ENCODE data around the gene KIRREL3. TPM values are rescaled to one million over a fixed set of nuclear protein-coding genes. Genes with fewer than 3 reads are reported as not detected.

KIRREL3 gene
- total and polyA plus RNA-seq, 5 donors, result 0.74 to 1.2 (median 1.0) TPM

GRCh38 chr11:126997641-126998040 lies 2.9 kb downstream of the KIRREL3 start:
- intact Hi-C loops (cut with DNase I), result no loop called here
- ATAC-seq (no peak), DNase-seq (no peak)
- H3K27me3 ChIP-seq (ENCODE audit: control insufficient read depth, insufficient read depth), result no peaks in the 10 kb centered on the region
- WGBS, result 32% methylated on average over 4 of the region's 4 CpGs
- no peak overlapping the region for H3K27ac ChIP-seq (ENCODE audit: low read length)
- no peaks in the 10 kb centered on the region for H3K4me1 ChIP-seq (ENCODE audit: control insufficient read depth, insufficient read depth, low read length)
- H3K9me3 ChIP-seq (ENCODE audit: control insufficient read depth, low read length), result no peaks in the 10 kb centered on the region
- H3K4me3 ChIP-seq (ENCODE audit: low read length), result no peak overlapping the region

- DNase-seq (no peak), ATAC-seq (no peak)
- Histone ChIP-seq H3K4me3 (ENCODE audit: low read length) (no peak overlapping the region), H3K4me1 (ENCODE audit: control insufficient read depth, insufficient read depth, low read length) (no peaks in the 10 kb centered on the region), H3K27me3 (ENCODE audit: control insufficient read depth, insufficient read depth) (no peaks in the 10 kb centered on the region), H3K9me3 (ENCODE audit: control insufficient read depth, low read length) (no peaks in the 10 kb centered on the region), H3K27ac (ENCODE audit: low read length) (no peak overlapping the region)
- WGBS, result 40% methylated on average over 5 of the region's 5 CpGs
- intact Hi-C loops (cut with DNase I), result no loop called here
Observed at GRCh38 chr11:126997196-126997595, 3.4 kb downstream of the KIRREL3 start.

GRCh38 chr11:126996036-126996804 lies 4.3 kb downstream of the KIRREL3 start:
- no peak overlapping the region for H3K27ac ChIP-seq (ENCODE audit: low read length)
- H3K4me3 ChIP-seq (ENCODE audit: low read length), result no peak overlapping the region
- ATAC-seq, result peak in 1 of 2 donors; percentile 7
- H3K4me1 ChIP-seq (ENCODE audit: control insufficient read depth, insufficient read depth, low read length), result no peaks in the 10 kb centered on the region
- DNase-seq, result no peak
- WGBS, result 52% methylated on average over 4 of the region's 4 CpGs
- intact Hi-C loops (cut with DNase I), result no loop called here
- H3K27me3 ChIP-seq (ENCODE audit: control insufficient read depth, insufficient read depth), result no peaks in the 10 kb centered on the region
- H3K9me3 ChIP-seq (ENCODE audit: control insufficient read depth, low read length), result no peaks in the 10 kb centered on the region

- no peaks in the 10 kb centered on the region for H3K27me3 ChIP-seq (ENCODE audit: control insufficient read depth, insufficient read depth)
- ATAC-seq (no peak), DNase-seq (no peak)
- H3K27ac ChIP-seq (ENCODE audit: low read length), result no peak overlapping the region
- 85% methylated on average over 2 of the region's 2 CpGs for WGBS
- intact Hi-C loops (cut with DNase I), result loop anchor here (5.0 kb wide), 3 partner anchors 276 to 551 kb away; no protein-coding TSS in a partner anchor
- H3K4me3 ChIP-seq (ENCODE audit: low read length), result no peak overlapping the region
- no peaks in the 10 kb centered on the region for H3K9me3 ChIP-seq (ENCODE audit: control insufficient read depth, low read length)
- peaks cover 3% of the 10 kb centered on the region for H3K4me1 ChIP-seq (ENCODE audit: control insufficient read depth, insufficient read depth, low read length)
Observed at GRCh38 chr11:126993599-126993998, 7.0 kb downstream of the KIRREL3 start.

- Histone ChIP-seq H3K4me1 (ENCODE audit: control insufficient read depth, insufficient read depth, low read length) (peaks cover 3% of the 10 kb centered on the region), H3K4me3 (ENCODE audit: low read length) (no peak overlapping the region), H3K9me3 (ENCODE audit: control insufficient read depth, low read length) (no peaks in the 10 kb centered on the region), H3K27me3 (ENCODE audit: control insufficient read depth, insufficient read depth) (no peaks in the 10 kb centered on the region), H3K27ac (ENCODE audit: low read length) (no peak overlapping the region)
- DNase-seq (no peak), ATAC-seq (no peak)
- WGBS, result 52% methylated on average over 2 of the region's 2 CpGs
- intact Hi-C loops (cut with DNase I), result loop anchor here (5.0 kb wide), 3 partner anchors 275 to 550 kb away; no protein-coding TSS in a partner anchor
Observed at GRCh38 chr11:126992804-126993111, 7.8 kb downstream of the KIRREL3 start.

- DNase-seq, result no peak
- 62% methylated on average over 6 of the region's 6 CpGs for WGBS
- no peak overlapping the region for H3K27ac ChIP-seq (ENCODE audit: low read length)
- peak in 1 of 2 donors; percentile 54 for ATAC-seq
- no peaks in the 10 kb centered on the region for H3K9me3 ChIP-seq (ENCODE audit: control insufficient read depth, low read length)
- peaks cover 3% of the 10 kb centered on the region for H3K4me1 ChIP-seq (ENCODE audit: control insufficient read depth, insufficient read depth, low read length)
- intact Hi-C loops (cut with DNase I), result loop anchor here (5.0 kb wide), 3 partner anchors 275 to 550 kb away; no protein-coding TSS in a partner anchor
- no peak overlapping the region for H3K4me3 ChIP-seq (ENCODE audit: low read length)
- H3K27me3 ChIP-seq (ENCODE audit: control insufficient read depth, insufficient read depth), result no peaks in the 10 kb centered on the region
Observed at GRCh38 chr11:126992065-126992803, 8.3 kb downstream of the KIRREL3 start.

GRCh38 chr11:126991596-126991995 lies 9.0 kb downstream of the KIRREL3 start:
- DNase-seq (no peak), ATAC-seq (peak in 1 of 2 donors; percentile 17)
- 58% methylated on average over 2 of the region's 2 CpGs for WGBS
- H3K4me1 ChIP-seq (ENCODE audit: control insufficient read depth, insufficient read depth, low read length), result peaks cover 3% of the 10 kb centered on the region
- H3K27me3 ChIP-seq (ENCODE audit: control insufficient read depth, insufficient read depth), result no peaks in the 10 kb centered on the region
- no peak overlapping the region for H3K27ac ChIP-seq (ENCODE audit: low read length)
- no peaks in the 10 kb centered on the region for H3K9me3 ChIP-seq (ENCODE audit: control insufficient read depth, low read length)
- intact Hi-C loops (cut with DNase I), result loop anchor here (2.0 to 5.0 kb wide), 4 partner anchors 274 to 549 kb away; no protein-coding TSS in a partner anchor
- no peak overlapping the region for H3K4me3 ChIP-seq (ENCODE audit: low read length)

- Histone ChIP-seq H3K27ac (ENCODE audit: low read length) (no peak overlapping the region), H3K4me3 (ENCODE audit: low read length) (no peak overlapping the region), H3K27me3 (ENCODE audit: control insufficient read depth, insufficient read depth) (no peaks in the 10 kb centered on the region), H3K4me1 (ENCODE audit: control insufficient read depth, insufficient read depth, low read length) (peaks cover 3% of the 10 kb centered on the region), H3K9me3 (ENCODE audit: control insufficient read depth, low read length) (no peaks in the 10 kb centered on the region)
- WGBS, result 44% methylated on average over 11 of the region's 11 CpGs
- ATAC-seq (peak; percentile 18 to 28), DNase-seq (no peak)
- intact Hi-C loops (cut with DNase I), result loop anchor here (2.0 to 5.0 kb wide), 4 partner anchors 274 to 549 kb away; no protein-coding TSS in a partner anchor
Observed at GRCh38 chr11:126990716-126991480, 9.7 kb downstream of the KIRREL3 start.

GRCh38 chr11:126989942-126990715 lies 10.4 kb downstream of the KIRREL3 start:
- no peaks in the 10 kb centered on the region for H3K9me3 ChIP-seq (ENCODE audit: control insufficient read depth, low read length)
- DNase-seq (peak; percentile 74 to 90 (median 87)), ATAC-seq (peak; percentile 85 to 87)
- 25% methylated on average over 22 of the region's 22 CpGs for WGBS
- H3K4me3 ChIP-seq (ENCODE audit: low read length), result no peak overlapping the region
- H3K27me3 ChIP-seq (ENCODE audit: control insufficient read depth, insufficient read depth), result no peaks in the 10 kb centered on the region
- no peak overlapping the region for H3K27ac ChIP-seq (ENCODE audit: low read length)
- intact Hi-C loops (cut with DNase I), result loop anchor here (2.0 to 5.0 kb wide), 4 partner anchors 273 to 548 kb away; no protein-coding TSS in a partner anchor
- H3K4me1 ChIP-seq (ENCODE audit: control insufficient read depth, insufficient read depth, low read length), result peaks cover 3% of the 10 kb centered on the region

- H3K9me3 ChIP-seq (ENCODE audit: control insufficient read depth, low read length), result no peaks in the 10 kb centered on the region
- WGBS, result 80% methylated on average over 7 of the region's 7 CpGs
- no peaks in the 10 kb centered on the region for H3K27me3 ChIP-seq (ENCODE audit: control insufficient read depth, insufficient read depth)
- H3K4me1 ChIP-seq (ENCODE audit: control insufficient read depth, insufficient read depth, low read length), result peaks cover 3% of the 10 kb centered on the region
- intact Hi-C loops (cut with DNase I), result loop anchor here in 1 of 4 donors (5.0 kb wide), 1 partner anchor 271 kb away; no protein-coding TSS in a partner anchor
- ATAC-seq, result no peak
- no peak overlapping the region for H3K4me3 ChIP-seq (ENCODE audit: low read length)
- no peak overlapping the region for H3K27ac ChIP-seq (ENCODE audit: low read length)
- DNase-seq, result no peak
Observed at GRCh38 chr11:126988655-126989054, 11.9 kb downstream of the KIRREL3 start.

All from right cardiac atrium (tissue), 5 donors.